Activated effector memory CD4-positive, alpha-beta T cell treated with Interleukin-2 at 50 U/mL for 16 hours (primary cell): ENCODE results near the gene RAB40C.

Experiments used
- DNase-seq: peaks from one replicate; pipeline ENCODE4 v3.0.0-alpha.2; 2020

Gene RAB40C

GRCh38 chr16:671353-672131 is 81.7 kb downstream of the RAB40C start:
- DNase-seq: no peak

GRCh38 chr16:672371-672770 is 82.5 kb downstream of the RAB40C start:
- DNase-seq: no peak

GRCh38 chr16:672851-673250 is 83.0 kb downstream of the RAB40C start:
- DNase-seq: no peak

GRCh38 chr16:673399-673991 is 83.6 kb downstream of the RAB40C start:
- DNase-seq: no peak

- DNase-seq: no peak
Measured at GRCh38 chr16:674214-674881, 84.5 kb downstream of the RAB40C start.

GRCh38 chr16:674968-675883 is 85.4 kb downstream of the RAB40C start, which contains the start of gene RHBDL1:
Gene RHBDL1, plus strand, starts transcription at chr16:675671. Its CDS starts 120 bp downstream, at chr16:675791.
- no peak for DNase-seq

- no peak for DNase-seq
Measured at GRCh38 chr16:675884-676564, 86.2 kb downstream of the RAB40C start.

GRCh38 chr16:676565-676902 is 86.7 kb downstream of the RAB40C start:
- no peak for DNase-seq

GRCh38 chr16:676913-677312 is 87.0 kb downstream of the RAB40C start:
- DNase-seq: peak; percentile 41

- DNase-seq: no peak
Measured at GRCh38 chr16:677316-678190, 87.7 kb downstream of the RAB40C start.

GRCh38 chr16:678209-678857 is 88.5 kb downstream of the RAB40C start:
- no peak for DNase-seq
